ENCODE measurements around the gene DNAJA3. TPM values are rescaled to one million over a fixed set of nuclear protein-coding genes. Genes with fewer than 3 reads are reported as not detected.
A peak's percentile ranks its signal among the peaks of the same experiment; 100 is the strongest.

The DNAJA3 gene
- total and polyA plus RNA-seq, 2 experiments from 2014 or later: 47.2 to 51.0 TPM

DNA sequence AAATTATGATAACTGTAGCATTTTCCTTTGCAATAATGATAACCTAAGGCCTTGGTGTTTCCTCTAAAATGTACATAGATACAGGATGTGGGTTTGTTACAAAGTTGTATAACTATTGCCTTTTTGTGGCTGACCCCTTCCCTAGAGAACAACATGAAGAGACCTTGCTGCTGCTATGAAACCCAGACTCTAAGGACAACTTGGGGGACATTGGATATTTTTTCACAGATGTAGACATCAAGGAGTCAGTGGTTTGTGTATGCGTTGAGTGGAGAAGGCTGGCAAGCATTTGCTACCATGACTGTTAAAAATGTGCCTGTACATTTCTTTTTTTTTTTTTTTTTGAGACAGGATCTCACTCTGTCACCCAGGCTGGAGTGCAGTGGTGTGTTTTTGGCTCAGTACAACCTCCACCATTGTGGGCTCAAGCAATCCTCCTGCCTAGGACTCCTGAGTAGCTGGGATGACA lies 62.9 kb downstream of the DNAJA3 start:
- peak; percentile 38 for DNase-seq
- H3K27ac ChIP-seq: peak overlapping the region; percentile 67
- H3K4me2 ChIP-seq (ENCODE audit: unreplicated experiment): no peak overlapping the region
- peaks cover 66% of the 10 kb centered on the region for H3K79me2 ChIP-seq (ENCODE audit: insufficient read depth)
- no peak overlapping the region for H2AFZ ChIP-seq
- 48 to 56% methylated on average over 1 of the region's 1 CpG for WGBS, 2 experiments (ENCODE audit: low coverage in 1 of 2, low lambda C conversion rate in 2 of 2, missing lambda C conversion rate in 2 of 2)
- no peaks in the 10 kb centered on the region for H3K27me3 ChIP-seq (replicated peaks; ENCODE audit: insufficient read depth)
- H3K36me3 ChIP-seq (ENCODE audit: low read depth): no peaks in the 10 kb centered on the region
- H3K9ac ChIP-seq: no peak overlapping the region
- no peak overlapping the region for H3K4me3 ChIP-seq
- in situ Hi-C loops (cut with MboI): no loop called here
- no peaks in the 10 kb centered on the region for H3K9me3 ChIP-seq (ENCODE audit: low read depth)
- H3F3A ChIP-seq (ENCODE audit: insufficient read depth): peaks cover 34% of the 10 kb centered on the region
- H4K20me1 ChIP-seq (ENCODE audit: insufficient read depth): no peaks in the 10 kb centered on the region
- no peaks in the 10 kb centered on the region for H3K9me2 ChIP-seq (ENCODE audit: insufficient read depth)
- H3K4me1 ChIP-seq (ENCODE audit: insufficient read depth): peaks cover 17% of the 10 kb centered on the region
- TF ChIP-seq EZH2phosphoT487 (IDR thresholded peaks at IDR 0.05; ENCODE audit: insufficient read depth, low read depth) (no peak), EZH2 (IDR thresholded peaks at IDR 0.05; ENCODE audit: insufficient read depth, poor library complexity, severe bottlenecking) (no peak)

- no peak overlapping the region for H3K9ac ChIP-seq
- peaks cover 34% of the 10 kb centered on the region for H3F3A ChIP-seq (ENCODE audit: insufficient read depth)
- no peaks in the 10 kb centered on the region for H3K36me3 ChIP-seq (ENCODE audit: low read depth)
- no peak overlapping the region for H2AFZ ChIP-seq
- in situ Hi-C loops (cut with MboI): no loop called here
- WGBS, 2 experiments (ENCODE audit: low coverage in 1 of 2, low lambda C conversion rate in 2 of 2, missing lambda C conversion rate in 2 of 2): 54 to 55% methylated on average over 5 of the region's 5 CpGs
- TF ChIP-seq EZH2phosphoT487 (IDR thresholded peaks at IDR 0.05; ENCODE audit: insufficient read depth, low read depth) (no peak), EZH2 (IDR thresholded peaks at IDR 0.05; ENCODE audit: insufficient read depth, poor library complexity, severe bottlenecking) (no peak)
- H3K27ac ChIP-seq: peak overlapping the region; percentile 67
- H3K9me3 ChIP-seq (ENCODE audit: low read depth): no peaks in the 10 kb centered on the region
- peaks cover 65% of the 10 kb centered on the region for H3K79me2 ChIP-seq (ENCODE audit: insufficient read depth)
- DNase-seq: peak; percentile 77
- H3K4me3 ChIP-seq: no peak overlapping the region
- no peaks in the 10 kb centered on the region for H4K20me1 ChIP-seq (ENCODE audit: insufficient read depth)
- no peaks in the 10 kb centered on the region for H3K27me3 ChIP-seq (replicated peaks; ENCODE audit: insufficient read depth)
- peak overlapping the region; percentile 4 for H3K4me2 ChIP-seq (ENCODE audit: unreplicated experiment)
- no peaks in the 10 kb centered on the region for H3K9me2 ChIP-seq (ENCODE audit: insufficient read depth)
- H3K4me1 ChIP-seq (ENCODE audit: insufficient read depth): peaks cover 17% of the 10 kb centered on the region
These were observed 63.4 kb downstream of the DNAJA3 start for GRCh38 chr16:4489030-4489429.

- H3F3A ChIP-seq (ENCODE audit: insufficient read depth): peaks cover 61% of the 10 kb centered on the region
- no peak for DNase-seq
- no peak overlapping the region for H3K9ac ChIP-seq
- no peak overlapping the region for H3K4me3 ChIP-seq
- H3K9me2 ChIP-seq (ENCODE audit: insufficient read depth): no peaks in the 10 kb centered on the region
- H3K79me2 ChIP-seq (ENCODE audit: insufficient read depth): peaks cover 55% of the 10 kb centered on the region
- H3K36me3 ChIP-seq (ENCODE audit: low read depth): no peaks in the 10 kb centered on the region
- H4K20me1 ChIP-seq (ENCODE audit: insufficient read depth): no peaks in the 10 kb centered on the region
- no peak overlapping the region for H2AFZ ChIP-seq
- no peak overlapping the region for H3K27ac ChIP-seq
- H3K4me2 ChIP-seq (ENCODE audit: unreplicated experiment): no peak overlapping the region
- H3K4me1 ChIP-seq (ENCODE audit: insufficient read depth): peaks cover 45% of the 10 kb centered on the region
- no peaks in the 10 kb centered on the region for H3K9me3 ChIP-seq (ENCODE audit: low read depth)
- WGBS, 2 experiments (ENCODE audit: low coverage in 1 of 2, low lambda C conversion rate in 2 of 2, missing lambda C conversion rate in 2 of 2): 94 to 98% methylated on average over 4 of the region's 4 CpGs
- TF ChIP-seq EZH2phosphoT487 (IDR thresholded peaks at IDR 0.05; ENCODE audit: insufficient read depth, low read depth) (no peak), EZH2 (IDR thresholded peaks at IDR 0.05; ENCODE audit: insufficient read depth, poor library complexity, severe bottlenecking) (no peak)
- no peaks in the 10 kb centered on the region for H3K27me3 ChIP-seq (replicated peaks; ENCODE audit: insufficient read depth)
- in situ Hi-C loops (cut with MboI): no loop called here
These were observed 66.2 kb downstream of the DNAJA3 start for GRCh38 chr16:4491898-4492297.

GRCh38 chr16:4494746-4495490 lies 69.2 kb downstream of the DNAJA3 start:
- peak; percentile 83 for DNase-seq
- no peak overlapping the region for H3K9ac ChIP-seq
- H3K27ac ChIP-seq: peak overlapping the region; percentile 63
- H2AFZ ChIP-seq: no peak overlapping the region
- H4K20me1 ChIP-seq (ENCODE audit: insufficient read depth): no peaks in the 10 kb centered on the region
- no peak overlapping the region for H3K4me3 ChIP-seq
- no peaks in the 10 kb centered on the region for H3K27me3 ChIP-seq (replicated peaks; ENCODE audit: insufficient read depth)
- peaks cover 47% of the 10 kb centered on the region for H3F3A ChIP-seq (ENCODE audit: insufficient read depth)
- no peaks in the 10 kb centered on the region for H3K36me3 ChIP-seq (ENCODE audit: low read depth)
- H3K4me1 ChIP-seq (ENCODE audit: insufficient read depth): peaks cover 34% of the 10 kb centered on the region
- WGBS, 2 experiments (ENCODE audit: low coverage in 1 of 2, low lambda C conversion rate in 2 of 2, missing lambda C conversion rate in 2 of 2): 52 to 54% methylated on average over 6 of the region's 6 CpGs
- peak overlapping the region; percentile 40 for H3K4me2 ChIP-seq (ENCODE audit: unreplicated experiment)
- TF ChIP-seq EZH2 (IDR thresholded peaks at IDR 0.05; ENCODE audit: insufficient read depth, poor library complexity, severe bottlenecking) (no peak), EZH2phosphoT487 (IDR thresholded peaks at IDR 0.05; ENCODE audit: insufficient read depth, low read depth) (no peak)
- H3K9me2 ChIP-seq (ENCODE audit: insufficient read depth): no peaks in the 10 kb centered on the region
- in situ Hi-C loops (cut with MboI): no loop called here
- peaks cover 85% of the 10 kb centered on the region for H3K79me2 ChIP-seq (ENCODE audit: insufficient read depth)
- no peaks in the 10 kb centered on the region for H3K9me3 ChIP-seq (ENCODE audit: low read depth)
